Fibroblast of skin of back (primary cell): ENCODE data around the gene CD8B. TPM values are rescaled to one million over a fixed set of nuclear protein-coding genes. Genes with fewer than 3 reads are reported as not detected.
"Not testable (repeated sequence)": the region's sequence is repeated elsewhere in the genome, so short reads cannot be mapped to it uniquely, and the experiment has no call there.

Source experiments
- DNase-seq: peaks from one replicate; pipeline ENCODE4 v3.0.0-alpha.2; 2013
- polyA plus RNA-seq, 2 experiments: library from polyadenylated mRNA; unstranded; fragments of 120-200 nt; gene quantifications; one replicate each; pipeline ENCODE4 v1.2.1, GENCODE V29; 2013; ENCODE audit not compliant: insufficient read length in 2 of 2

Gene CD8B
- not detected for polyA plus RNA-seq (2013, experiment 1 of 2; ENCODE audit: insufficient read length)
- polyA plus RNA-seq (2013, experiment 2 of 2; ENCODE audit: insufficient read length) = not detected

- not testable (repeated sequence) for DNase-seq
These were observed at the start of gene CD8B for GRCh38 chr2:86861628-86862379. CD8B (minus strand) TSS chr2:86861886; CDS start chr2:86861865, 21 bp downstream.

GRCh38 chr2:86905868-86906267, 44.2 kb upstream of the CD8B start:
- DNase-seq = not testable (repeated sequence)

GRCh38 chr2:86900687-86901086, 39.0 kb upstream of the CD8B start:
- DNase-seq = peak; percentile 3

- DNase-seq = not testable (repeated sequence)
These were observed 24.3 kb upstream of the CD8B start for GRCh38 chr2:86886026-86886425.

GRCh38 chr2:86882865-86883264, 21.2 kb upstream of the CD8B start:
- DNase-seq = not testable (repeated sequence)

- not testable (repeated sequence) for DNase-seq
These were observed 20.5 kb upstream of the CD8B start for GRCh38 chr2:86882118-86882665.

GRCh38 chr2:86878986-86879385, 17.3 kb upstream of the CD8B start:
- not testable (repeated sequence) for DNase-seq

- DNase-seq = not testable (repeated sequence)
These were observed 9.3 kb upstream of the CD8B start for GRCh38 chr2:86870941-86871340.

- DNase-seq = not testable (repeated sequence)
These were observed 7.3 kb upstream of the CD8B start for GRCh38 chr2:86868895-86869468.

- DNase-seq = not testable (repeated sequence)
These were observed 656 bp upstream of the CD8B start for GRCh38 chr2:86862380-86862703.

GRCh38 chr2:86861175-86861574, 511 bp downstream of the CD8B start:
- DNase-seq = not testable (repeated sequence)

- DNase-seq = not testable (repeated sequence)
These were observed 1.1 kb downstream of the CD8B start for GRCh38 chr2:86860573-86860972.

GRCh38 chr2:86857688-86858087, 4.0 kb downstream of the CD8B start:
- not testable (repeated sequence) for DNase-seq

- not testable (repeated sequence) for DNase-seq
These were observed 5.2 kb downstream of the CD8B start for GRCh38 chr2:86856498-86856897.

GRCh38 chr2:86855981-86856380, 5.7 kb downstream of the CD8B start:
- DNase-seq = peak; percentile 49

- DNase-seq = not testable (repeated sequence)
These were observed 10.1 kb downstream of the CD8B start for GRCh38 chr2:86851581-86851980.

GRCh38 chr2:86842607-86843234, 19.0 kb downstream of the CD8B start:
- DNase-seq = not testable (repeated sequence)

- DNase-seq = not testable (repeated sequence)
These were observed 20.4 kb downstream of the CD8B start for GRCh38 chr2:86841330-86841729.

- not testable (repeated sequence) for DNase-seq
These were observed 21.7 kb downstream of the CD8B start for GRCh38 chr2:86839871-86840548.

GRCh38 chr2:86839455-86839854, 22.2 kb downstream of the CD8B start:
- DNase-seq = not testable (repeated sequence)

GRCh38 chr2:86837714-86838113, 24.0 kb downstream of the CD8B start:
- DNase-seq = not testable (repeated sequence)

GRCh38 chr2:86836915-86837695, 24.6 kb downstream of the CD8B start:
- peak; percentile 91 for DNase-seq
